ENCODE results near the gene ZNF530.

GRCh38 chr19:57583104-57583520, 16.6 kb upstream of the ZNF530 start:
- TF ChIP-seq TBP (optimal IDR thresholded peaks at IDR 0.05; ENCODE audit: low read depth, low read length): no peak
- TF ChIP-seq CTCF (IDR thresholded peaks at IDR 0.05 in 2 of 3, conservative IDR thresholded peaks at IDR 0.05 in 1 of 3; ENCODE audit: insufficient read depth in 2 of 3, low read depth in 1 of 3, low read length in 3 of 3): no peak
- no peak for TF ChIP-seq USF2 (CRISPR knock-in tag; IDR thresholded peaks at IDR 0.05)
- no peak for TF ChIP-seq PHF8 (IDR thresholded peaks at IDR 0.05; ENCODE audit: borderline replicate concordance, low read length)
- no peak for TF ChIP-seq EZH2 (IDR thresholded peaks at IDR 0.05; ENCODE audit: borderline replicate concordance, low read depth, low read length)
- no peak for TF ChIP-seq POLR2AphosphoS2 (IDR thresholded peaks at IDR 0.05; ENCODE audit: low read length)
- TF ChIP-seq ZNF436 (CRISPR knock-in tag; IDR thresholded peaks at IDR 0.05): no peak
- TF ChIP-seq NRF1 (conservative IDR thresholded peaks at IDR 0.05 in 1 of 2, IDR thresholded peaks at IDR 0.05 in 1 of 2): no peak
- TF ChIP-seq PHB (CRISPR knock-in tag; IDR thresholded peaks at IDR 0.05): no peak
- TF ChIP-seq ZNF561 (CRISPR knock-in tag; conservative IDR thresholded peaks at IDR 0.05): no peak
- no peak for TF ChIP-seq BACH1 (tag; IDR thresholded peaks at IDR 0.05)

Measured in K562 (cell line).